HG03378 (cell line): ENCODE data around the gene CSTB.

ENCODE experiments used
- ATAC-seq: cut with Tn5 transposase; IDR thresholded peaks from one replicate; pipeline ENCODE4 v1.9.1; 2021; ENCODE audit warnings: mild to moderate bottlenecking, moderate library complexity; ENCODE audit not compliant: unreplicated experiment

CSTB gene

GRCh38 chr21:43811262-43812105, 35.4 kb upstream of the CSTB start:
- ATAC-seq, result no peak

- ATAC-seq, result no peak
These were observed 34.6 kb upstream of the CSTB start for GRCh38 chr21:43810505-43811261.

GRCh38 chr21:43809853-43810504, 33.9 kb upstream of the CSTB start:
- no peak for ATAC-seq

- no peak for ATAC-seq
These were observed 33.3 kb upstream of the CSTB start for GRCh38 chr21:43809346-43809799.

GRCh38 chr21:43808832-43809251, 32.7 kb upstream of the CSTB start:
- ATAC-seq, result no peak

- no peak for ATAC-seq
These were observed 32.3 kb upstream of the CSTB start for GRCh38 chr21:43808367-43808766.

- no peak for ATAC-seq
These were observed 30.1 kb upstream of the CSTB start for GRCh38 chr21:43806017-43806710.

- peak; percentile 82 for ATAC-seq
These were observed 29.2 kb upstream of the CSTB start for GRCh38 chr21:43805275-43805800.

- ATAC-seq, result no peak
These were observed 27.6 kb upstream of the CSTB start for GRCh38 chr21:43803558-43804300.

GRCh38 chr21:43802713-43803313, 26.7 kb upstream of the CSTB start:
- no peak for ATAC-seq

GRCh38 chr21:43801006-43801783, 25.1 kb upstream of the CSTB start:
- ATAC-seq, result no peak

GRCh38 chr21:43800566-43800965, 24.5 kb upstream of the CSTB start:
- ATAC-seq, result no peak

- no peak for ATAC-seq
These were observed 24.0 kb upstream of the CSTB start for GRCh38 chr21:43800124-43800523.

- ATAC-seq, result no peak
These were observed 23.3 kb upstream of the CSTB start for GRCh38 chr21:43799301-43799840.

- ATAC-seq, result no peak
These were observed 22.0 kb upstream of the CSTB start for GRCh38 chr21:43797925-43798715.

- no peak for ATAC-seq
These were observed 21.3 kb upstream of the CSTB start for GRCh38 chr21:43797415-43797814.

- ATAC-seq, result no peak
These were observed 18.7 kb upstream of the CSTB start for GRCh38 chr21:43794857-43795256.

- ATAC-seq, result no peak
These were observed 18.2 kb upstream of the CSTB start for GRCh38 chr21:43794311-43794710.
